GM12864 (cell line): Measurements from ENCODE around the gene RCVRN.

ENCODE experiments used
- DNase-seq: peaks from one replicate; pipeline ENCODE4 v3.0.0-alpha.2; 2011; ENCODE audit warnings: low read depth
- H3K4me3 ChIP-seq: 2 replicates; pipeline ENCODE4 v1.5.1; 2011; ENCODE audit warnings: mild to moderate bottlenecking, low read depth, low read length, control low read depth
- CTCF ChIP-seq: IDR thresholded peaks from 2 replicates; pipeline ENCODE4 v1.5.1; 2011; ENCODE audit warnings: low read depth, mild to moderate bottlenecking, moderate library complexity, low read length, control low read depth, inconsistent platforms; ENCODE audit errors: missing control alignments

RCVRN gene

GRCh38 chr17:9894231-9894630 lies 10.8 kb downstream of the RCVRN start:
- H3K4me3 ChIP-seq = no peak overlapping the region
- DNase-seq = no peak
- no peak for TF ChIP-seq CTCF

- no peak for DNase-seq
- H3K4me3 ChIP-seq = no peak overlapping the region
- no peak for TF ChIP-seq CTCF
These were observed 11.6 kb downstream of the RCVRN start for GRCh38 chr17:9893411-9894012.

- peak; percentile 79 for TF ChIP-seq CTCF
- DNase-seq = no peak
- no peak overlapping the region for H3K4me3 ChIP-seq
These were observed 14.9 kb downstream of the RCVRN start for GRCh38 chr17:9890124-9890523.

- DNase-seq = no peak
- TF ChIP-seq CTCF = no peak
- H3K4me3 ChIP-seq = no peak overlapping the region
These were observed 17.6 kb downstream of the RCVRN start for GRCh38 chr17:9887508-9887907.

- no peak for DNase-seq
- TF ChIP-seq CTCF = no peak
- H3K4me3 ChIP-seq = no peak overlapping the region
These were observed 18.7 kb downstream of the RCVRN start for GRCh38 chr17:9886141-9886930.

GRCh38 chr17:9883451-9883850 lies 21.6 kb downstream of the RCVRN start:
- no peak for DNase-seq
- H3K4me3 ChIP-seq = no peak overlapping the region
- no peak for TF ChIP-seq CTCF
